Activated CD4-positive, alpha-beta T cell treated with anti-CD3 and anti-CD28 coated beads for 36 hours (primary cell): ENCODE measurements around the gene CDK5RAP2. TPM values are rescaled to one million over a fixed set of nuclear protein-coding genes. Genes with fewer than 3 reads are reported as not detected.
"Not testable (repeated sequence)": the region's sequence is repeated elsewhere in the genome, so short reads cannot be mapped to it uniquely, and the experiment has no call there.

ENCODE experiments used
- ATAC-seq: fragments of 200-7000 bp; cut with Tn5 transposase; one replicate; pipeline ENCODE4 v1.10.0; 2021; ENCODE audit warnings: mild to moderate bottlenecking, moderate library complexity
- CTCF ChIA-PET: fragments of 350-600 bp; sonication (Branson Sonifier 250); formaldehyde crosslinking; loops from one replicate; lab custom pipeline; 2021; ENCODE audit warnings: antibody characterized with exemption; lab: Charles Lee
- POLR2A ChIA-PET: fragments of 350-600 bp; sonication (Branson Sonifier 250); formaldehyde crosslinking; loops from one replicate; lab custom pipeline; 2021; ENCODE audit warnings: antibody characterized with exemption, inconsistent platforms; lab: Charles Lee
- DNase-seq: peaks from one replicate; pipeline ENCODE4 v3.0.0-alpha.2; 2020
- H3K27ac Mint-ChIP-seq: one replicate; pipeline ENCODE4 v1.8.0; 2021; ENCODE audit warnings: mixed read lengths
- H3K27me3 Mint-ChIP-seq: one replicate; pipeline ENCODE4 v1.8.0; 2021; ENCODE audit warnings: mixed read lengths
- H3K36me3 Mint-ChIP-seq: one replicate; pipeline ENCODE4 v1.8.0; 2021; ENCODE audit warnings: low read depth, mixed read lengths
- H3K4me1 Mint-ChIP-seq: one replicate; pipeline ENCODE4 v1.8.0; 2021; ENCODE audit warnings: mixed read lengths
- H3K4me3 Mint-ChIP-seq: one replicate; pipeline ENCODE4 v1.8.0; 2021; ENCODE audit warnings: mild to moderate bottlenecking, moderate library complexity, mixed read lengths
- H3K9me3 Mint-ChIP-seq: one replicate; pipeline ENCODE4 v1.8.0; 2021; ENCODE audit warnings: low read depth, mixed read lengths
- intact Hi-C, 2 experiments: fragments of 100-400 bp; cut with DNase I in 1 of 2; cut with micrococcal nuclease in 1 of 2; formaldehyde crosslinking; loops; one replicate each; pipeline versions ENCODE4 v1.14.2 to v1.15.1; 2022 to 2024; cut with DNase I, micrococcal nuclease
- total RNA-seq, 2 experiments: library from RNA; stranded (reverse); gene quantifications; one replicate each; pipeline ENCODE4 v1.2.3, GENCODE V29; 2021

The CDK5RAP2 gene
- 10 to 100 TPM; 68.8 to 85.8 TPM for total RNA-seq

- H3K9me3 Mint-ChIP-seq = no peaks in the 10 kb centered on the region
- no peaks in the 10 kb centered on the region for H3K27me3 Mint-ChIP-seq
- ChIA-PET POLR2A (interaction anchor here (0.7 kb wide), 1 partner anchor 311 kb away, joined by 3 read pairs; no protein-coding TSS in a partner anchor), CTCF (interaction anchor here (0.7 kb wide), 1 partner anchor 1515 kb away, joined by 3 read pairs; no protein-coding TSS in a partner anchor)
- peak; percentile 99 for ATAC-seq
- DNase-seq = peak; percentile 96
- intact Hi-C loops = loop anchor here (1.0 to 10.0 kb wide), 8 partner anchors 134 to 1513 kb away; partner anchors contain the start of genes CNTRL (in 1 of the 2), FBXW2 (in 1 of the 2), MEGF9 (in 1 of the 2) and RAB14 (in 1 of the 2)
- peak within 1 kb of the TSS; percentile 94 for H3K27ac Mint-ChIP-seq
- H3K4me3 Mint-ChIP-seq = peak within 1 kb of the TSS; percentile 99
- H3K36me3 Mint-ChIP-seq = peaks cover 6% of the 10 kb centered on the region
- peaks cover 40% of the 10 kb centered on the region for H3K4me1 Mint-ChIP-seq
These were observed at the start of gene CDK5RAP2 for GRCh38 chr9:120580051-120580896. TSS of gene CDK5RAP2 (minus strand) at chr9:120580167. CDS start at chr9:120579978, 189 bp downstream.

- CTCF ChIA-PET = interaction anchor here (1.1 to 1.4 kb wide), 2 partner anchors 9 to 115 kb away, joined by 3 read pairs; no protein-coding TSS in a partner anchor
- ATAC-seq = not testable (repeated sequence)
These were observed 49.0 kb upstream of the CDK5RAP2 start for GRCh38 chr9:120628925-120629497.

GRCh38 chr9:120628207-120628924 is 48.4 kb upstream of the CDK5RAP2 start:
- Mint-ChIP-seq H3K27ac (no peak overlapping the region), H3K4me1 (peaks cover 4% of the 10 kb centered on the region), H3K36me3 (no peaks in the 10 kb centered on the region), H3K27me3 (no peaks in the 10 kb centered on the region), H3K9me3 (no peaks in the 10 kb centered on the region), H3K4me3 (no peak overlapping the region)
- POLR2A ChIA-PET = interaction anchor here (0.6 kb wide), 1 partner anchor 163 kb away, joined by 3 read pairs; no protein-coding TSS in a partner anchor
- intact Hi-C loops = no loop called here
- CTCF ChIA-PET = interaction anchor here (1.1 to 1.4 kb wide), 2 partner anchors 8 to 116 kb away, joined by 3 read pairs; no protein-coding TSS in a partner anchor
- ATAC-seq = no peak
- DNase-seq = no peak

More at GRCh38 chr9:120628925-120629497, 49.0 kb upstream of the CDK5RAP2 start:
- H3K27ac Mint-ChIP-seq, H3K27me3 Mint-ChIP-seq, DNase-seq, H3K4me3 Mint-ChIP-seq, intact Hi-C loops, H3K36me3 Mint-ChIP-seq, H3K4me1 Mint-ChIP-seq, H3K9me3 Mint-ChIP-seq, POLR2A ChIA-PET: not testable (repeated sequence)

- no peak for DNase-seq
- intact Hi-C loops = no loop called here
- POLR2A ChIA-PET = no interaction called here
- H3K36me3 Mint-ChIP-seq = no peaks in the 10 kb centered on the region
- CTCF ChIA-PET = no interaction called here
- no peak overlapping the region for H3K27ac Mint-ChIP-seq
- ATAC-seq = no peak
- H3K4me3 Mint-ChIP-seq = no peak overlapping the region
- H3K27me3 Mint-ChIP-seq = no peaks in the 10 kb centered on the region
- no peaks in the 10 kb centered on the region for H3K9me3 Mint-ChIP-seq
- peaks cover 4% of the 10 kb centered on the region for H3K4me1 Mint-ChIP-seq
These were observed 47.1 kb upstream of the CDK5RAP2 start for GRCh38 chr9:120627073-120627472.

- CTCF ChIA-PET = interaction anchor here (0.6 to 1.0 kb wide), 3 partner anchors 8 to 127 kb away, joined by 3 to 6 read pairs (median 3); no protein-coding TSS in a partner anchor
- DNase-seq = no peak
- H3K9me3 Mint-ChIP-seq = no peaks in the 10 kb centered on the region
These were observed 46.5 kb upstream of the CDK5RAP2 start for GRCh38 chr9:120626512-120626911.

DNA sequence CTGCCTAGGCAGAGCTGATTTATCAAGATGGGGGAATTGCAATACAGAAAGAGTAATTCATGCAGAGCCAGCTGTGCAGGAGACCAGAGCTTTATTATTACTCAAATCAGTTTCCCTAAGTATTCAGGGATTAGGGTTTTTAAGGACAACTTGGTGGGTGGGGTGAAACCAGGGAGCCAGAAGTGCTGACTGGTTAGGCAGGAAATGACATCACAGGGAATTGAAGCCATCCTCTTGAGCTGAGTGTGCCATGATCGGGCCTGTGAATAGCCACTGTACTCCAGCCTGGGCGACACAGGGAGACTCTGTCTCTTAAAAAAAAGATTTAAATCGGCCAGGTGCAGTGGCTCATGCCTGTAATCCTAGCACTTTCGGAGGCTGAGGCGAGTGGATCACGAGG is 45.3 kb upstream of the CDK5RAP2 start:
- ATAC-seq (no peak), DNase-seq (no peak)
- H3K4me3 Mint-ChIP-seq = no peak overlapping the region
- POLR2A ChIA-PET = no interaction called here
- H3K36me3 Mint-ChIP-seq = no peaks in the 10 kb centered on the region
- no peaks in the 10 kb centered on the region for H3K27me3 Mint-ChIP-seq
- H3K4me1 Mint-ChIP-seq = peaks cover 4% of the 10 kb centered on the region
- no peak overlapping the region for H3K27ac Mint-ChIP-seq
- no peaks in the 10 kb centered on the region for H3K9me3 Mint-ChIP-seq
- CTCF ChIA-PET = interaction anchor here (0.6 to 1.5 kb wide), 4 partner anchors 11 to 125 kb away, joined by 3 read pairs; no protein-coding TSS in a partner anchor
- intact Hi-C loops = no loop called here

More at GRCh38 chr9:120626512-120626911, 46.5 kb upstream of the CDK5RAP2 start:
- Mint-ChIP-seq H3K4me3 (no peak overlapping the region), H3K4me1 (peaks cover 4% of the 10 kb centered on the region), H3K36me3 (no peaks in the 10 kb centered on the region), H3K27me3 (no peaks in the 10 kb centered on the region), H3K27ac (no peak overlapping the region)
- intact Hi-C loops = no loop called here
- POLR2A ChIA-PET = no interaction called here
- ATAC-seq = no peak

DNA sequence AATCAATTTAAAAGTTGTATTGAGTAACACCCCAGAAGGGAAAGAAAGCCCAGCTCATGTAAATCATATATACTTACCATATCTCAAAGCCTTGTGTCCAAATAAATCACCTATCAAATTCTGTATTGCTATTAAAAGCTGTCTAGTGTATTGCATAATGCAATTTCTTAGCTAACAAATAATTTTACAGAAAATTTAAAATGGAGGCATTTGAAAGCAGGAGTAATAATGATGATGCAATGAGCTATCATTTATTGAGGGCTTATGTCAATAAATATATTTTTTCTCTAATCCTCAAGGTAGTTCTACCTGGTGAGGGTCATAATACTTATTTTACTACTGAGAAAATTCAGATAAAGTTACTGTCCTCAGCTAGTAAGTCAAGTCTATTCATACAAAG is 42.8 kb upstream of the CDK5RAP2 start:
- no peak for DNase-seq
- intact Hi-C loops = no loop called here
- no peak overlapping the region for H3K4me3 Mint-ChIP-seq
- ChIA-PET POLR2A (no interaction called here), CTCF (interaction anchor here (0.6 to 2.0 kb wide), 8 partner anchors 11 to 589 kb away, joined by 3 to 4 read pairs (median 3); partner anchors contain the start of gene MEGF9)
- H3K36me3 Mint-ChIP-seq = no peaks in the 10 kb centered on the region
- H3K27me3 Mint-ChIP-seq = no peaks in the 10 kb centered on the region
- H3K9me3 Mint-ChIP-seq = no peaks in the 10 kb centered on the region
- peaks cover 7% of the 10 kb centered on the region for H3K4me1 Mint-ChIP-seq
- no peak overlapping the region for H3K27ac Mint-ChIP-seq
- ATAC-seq = no peak

DNA sequence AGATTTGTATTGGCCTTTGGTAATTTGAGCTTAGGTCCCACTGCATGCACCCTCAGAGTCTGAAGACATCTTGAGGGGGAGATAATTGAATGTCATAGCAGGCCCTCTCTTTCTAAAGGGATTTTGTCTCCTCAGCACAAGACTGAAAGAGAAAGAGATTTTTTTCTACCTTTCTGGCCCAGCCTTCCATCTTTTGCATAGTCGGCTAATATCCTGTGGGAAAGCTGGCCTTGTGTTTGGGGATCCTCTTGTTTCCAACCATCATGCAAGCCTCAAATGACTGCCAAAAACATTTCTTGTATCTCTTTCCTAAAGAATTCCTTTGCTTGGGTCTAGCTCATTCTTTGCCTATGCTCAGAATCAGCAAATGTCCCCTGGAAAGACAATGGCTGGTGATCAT is 42.0 kb upstream of the CDK5RAP2 start:
- Mint-ChIP-seq H3K4me1 (peaks cover 9% of the 10 kb centered on the region), H3K36me3 (no peaks in the 10 kb centered on the region), H3K27ac (no peak overlapping the region), H3K27me3 (no peaks in the 10 kb centered on the region), H3K9me3 (no peaks in the 10 kb centered on the region), H3K4me3 (no peak overlapping the region)
- intact Hi-C loops = no loop called here
- ATAC-seq = no peak
- POLR2A ChIA-PET = no interaction called here
- DNase-seq = no peak
- CTCF ChIA-PET = interaction anchor here (0.6 to 2.0 kb wide), 6 partner anchors 8 to 450 kb away, joined by 3 to 4 read pairs (median 3); partner anchors contain the start of gene MEGF9

DNA sequence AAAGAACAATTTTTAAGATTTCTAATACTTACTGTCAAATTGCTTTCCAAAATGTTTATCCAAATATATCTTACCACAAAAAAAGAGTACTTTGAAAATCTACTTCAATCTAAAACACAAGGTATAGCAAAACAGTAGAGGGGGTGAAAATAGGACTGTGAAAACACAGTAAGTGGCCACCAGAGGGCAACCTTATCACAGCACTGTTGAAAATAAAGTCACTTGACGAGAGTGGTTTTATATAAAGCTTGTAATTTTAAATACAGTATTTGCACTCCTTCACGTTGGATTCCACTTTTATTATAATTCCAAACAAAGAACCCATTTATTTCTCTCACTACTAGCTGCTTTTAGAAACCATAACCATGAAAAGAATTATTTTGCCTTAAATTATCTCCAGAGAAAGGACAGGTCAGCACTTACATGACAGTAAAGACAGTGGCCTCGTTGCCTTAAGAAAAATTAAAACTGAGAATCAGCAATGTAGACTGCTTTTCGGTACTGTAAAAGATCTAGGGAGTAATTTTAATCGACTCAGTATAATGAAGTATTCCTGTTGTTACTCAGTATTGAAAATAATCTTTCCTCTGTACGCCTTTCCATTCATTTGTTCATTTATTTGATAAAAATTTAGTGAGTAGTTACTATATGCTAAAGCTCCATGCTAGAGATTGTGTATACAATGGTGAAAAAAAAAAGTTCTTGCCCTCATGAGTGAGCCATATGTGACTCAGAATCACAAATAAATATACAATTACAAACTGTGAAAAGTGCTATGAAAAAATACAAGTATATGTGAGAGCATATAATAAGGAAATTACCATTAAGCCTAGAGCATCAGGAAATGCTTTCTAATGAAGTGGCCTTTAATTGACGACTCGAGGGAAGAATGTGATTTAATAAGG is 40.0 kb upstream of the CDK5RAP2 start:
- no peak overlapping the region for H3K4me3 Mint-ChIP-seq
- POLR2A ChIA-PET = no interaction called here

More for the DNA sequence above, 40.0 kb upstream of the CDK5RAP2 start:
- Mint-ChIP-seq H3K4me1 (peaks cover 5% of the 10 kb centered on the region), H3K36me3 (no peaks in the 10 kb centered on the region), H3K27me3 (no peaks in the 10 kb centered on the region), H3K27ac (no peak overlapping the region), H3K9me3 (no peaks in the 10 kb centered on the region)
- CTCF ChIA-PET = interaction anchor here (0.6 to 1.5 kb wide), 28 partner anchors 9 to 660 kb away, joined by 3 to 15 read pairs (median 3); no protein-coding TSS in a partner anchor
- peak; percentile 74 for DNase-seq
- intact Hi-C loops = loop anchor here (1.0 to 10.0 kb wide), 5 partner anchors 92 to 445 kb away; partner anchors contain the start of gene MEGF9 (in 2 of the 2)
- peak; percentile 84 for ATAC-seq
